Fibroblast of lung (primary cell): Measurements from ENCODE around the gene PNPO.

Source experiments
- EZH2 ChIP-seq: IDR thresholded peaks from 2 replicates; pipeline ENCODE4 v1.5.1; 2012; ENCODE audit warnings: low read length, control low read depth, mild to moderate bottlenecking; ENCODE audit errors: missing control alignments
- TF ChIP-seq, protein P1 (sequence below), 2 donors: IDR thresholded peaks in 1 of 2; conservative IDR thresholded peaks in 1 of 2; 1 replicate in 1 of 2; 2 replicates in 1 of 2; pipeline ENCODE4 v1.5.1; 2011 to 2012; ENCODE audit warnings: low read length in 2 of 2, control low read depth in 1 of 2, inconsistent platforms in 1 of 2, low read depth in 1 of 2, mild to moderate bottlenecking in 1 of 2

- TF ChIP-seq, protein P1, sequence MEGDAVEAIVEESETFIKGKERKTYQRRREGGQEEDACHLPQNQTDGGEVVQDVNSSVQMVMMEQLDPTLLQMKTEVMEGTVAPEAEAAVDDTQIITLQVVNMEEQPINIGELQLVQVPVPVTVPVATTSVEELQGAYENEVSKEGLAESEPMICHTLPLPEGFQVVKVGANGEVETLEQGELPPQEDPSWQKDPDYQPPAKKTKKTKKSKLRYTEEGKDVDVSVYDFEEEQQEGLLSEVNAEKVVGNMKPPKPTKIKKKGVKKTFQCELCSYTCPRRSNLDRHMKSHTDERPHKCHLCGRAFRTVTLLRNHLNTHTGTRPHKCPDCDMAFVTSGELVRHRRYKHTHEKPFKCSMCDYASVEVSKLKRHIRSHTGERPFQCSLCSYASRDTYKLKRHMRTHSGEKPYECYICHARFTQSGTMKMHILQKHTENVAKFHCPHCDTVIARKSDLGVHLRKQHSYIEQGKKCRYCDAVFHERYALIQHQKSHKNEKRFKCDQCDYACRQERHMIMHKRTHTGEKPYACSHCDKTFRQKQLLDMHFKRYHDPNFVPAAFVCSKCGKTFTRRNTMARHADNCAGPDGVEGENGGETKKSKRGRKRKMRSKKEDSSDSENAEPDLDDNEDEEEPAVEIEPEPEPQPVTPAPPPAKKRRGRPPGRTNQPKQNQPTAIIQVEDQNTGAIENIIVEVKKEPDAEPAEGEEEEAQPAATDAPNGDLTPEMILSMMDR (conservative IDR thresholded peaks at IDR 0.05 in 1 of 2, IDR thresholded peaks at IDR 0.05 in 1 of 2; ENCODE audit: low read depth in 1 of 2, low read length in 2 of 2) = no peak
- no peak for TF ChIP-seq EZH2
These were observed 39.2 kb downstream of the PNPO start for GRCh38 chr17:47980541-47980940.
